Left lung (tissue), 10 donors: Measurements from ENCODE around the gene BACE2. TPM values are rescaled to one million over a fixed set of nuclear protein-coding genes. Genes with fewer than 3 reads are reported as not detected.

Experiments
- ATAC-seq: fragments of 200-7000 bp; cut with Tn5 transposase; one replicate; pipeline ENCODE4 v1.9.1; 2020; ENCODE audit warnings: moderate library complexity
- DNase-seq, 4 donors: peaks; one replicate each; pipeline ENCODE4 v3.0.0-alpha.2; 2013 to 2020
- H3K27ac ChIP-seq, 2 donors: fragments of 200-600 bp; sonication (generic) in 1 of 2; one replicate each; pipeline versions ENCODE4 v1.5.0 to v1.8.0; 2020 to 2021
- H3K27me3 ChIP-seq, 2 donors: fragments of 200-600 bp; sonication (generic) in 1 of 2; one replicate each; pipeline versions ENCODE4 v1.5.0 to v1.8.0; 2020 to 2021
- H3K36me3 ChIP-seq, 2 donors: fragments of 200-600 bp; sonication (generic) in 1 of 2; one replicate each; pipeline versions ENCODE4 v1.5.0 to v1.8.0; 2020 to 2021
- H3K4me1 ChIP-seq, 2 donors: fragments of 200-600 bp; one replicate each; pipeline ENCODE4 v1.8.0; 2021
- H3K4me3 ChIP-seq, 2 donors: fragments of 200-600 bp; sonication (generic) in 1 of 2; one replicate each; pipeline versions ENCODE4 v1.5.0 to v1.8.0; 2020 to 2021; ENCODE audit warnings: mild to moderate bottlenecking in 1 of 2
- H3K9me3 ChIP-seq, 2 donors: fragments of 200-600 bp; sonication (generic) in 1 of 2; one replicate each; pipeline versions ENCODE4 v1.5.0 to v1.8.0; 2020 to 2021
- intact Hi-C, 2 donors: fragments of 100-400 bp; cut with DNase I; formaldehyde crosslinking; loops; one replicate each; pipeline versions ENCODE4 v1.11.2 to v1.14.2; 2022
- polyA plus RNA-seq, 6 donors: library from polyadenylated mRNA; unstranded; fragments of 120-200 nt; gene quantifications; one replicate each; pipeline ENCODE4 v1.2.1, GENCODE V29; 2013; ENCODE audit not compliant: insufficient read length in 6 of 6
- total RNA-seq, 2 donors: library from RNA; stranded (reverse); fragmentation: NEBNext Ultra II Directional; extraction: Animal tissue kit (Norgen Biotek cat#: 25700); gene quantifications; one replicate each; pipeline ENCODE4 v1.2.1, GENCODE V29; 2021
- TF ChIP-seq, protein P1 (sequence below), 2 donors: fragments of 200-600 bp; sonication (generic) in 1 of 2; IDR thresholded peaks; one replicate each; pipeline versions ENCODE4 v1.5.0 to v1.8.0; 2021; ENCODE audit warnings: antibody characterized with exemption in 2 of 2
- donor health status: DM: no; HTN: yes; CAD: no.
- donor health status: DM: no; HTN: no; CAD: no.

The BACE2 gene
- total and polyA plus RNA-seq, 8 donors, result 29.2 to 44.6 (median 35.0) TPM

DNA sequence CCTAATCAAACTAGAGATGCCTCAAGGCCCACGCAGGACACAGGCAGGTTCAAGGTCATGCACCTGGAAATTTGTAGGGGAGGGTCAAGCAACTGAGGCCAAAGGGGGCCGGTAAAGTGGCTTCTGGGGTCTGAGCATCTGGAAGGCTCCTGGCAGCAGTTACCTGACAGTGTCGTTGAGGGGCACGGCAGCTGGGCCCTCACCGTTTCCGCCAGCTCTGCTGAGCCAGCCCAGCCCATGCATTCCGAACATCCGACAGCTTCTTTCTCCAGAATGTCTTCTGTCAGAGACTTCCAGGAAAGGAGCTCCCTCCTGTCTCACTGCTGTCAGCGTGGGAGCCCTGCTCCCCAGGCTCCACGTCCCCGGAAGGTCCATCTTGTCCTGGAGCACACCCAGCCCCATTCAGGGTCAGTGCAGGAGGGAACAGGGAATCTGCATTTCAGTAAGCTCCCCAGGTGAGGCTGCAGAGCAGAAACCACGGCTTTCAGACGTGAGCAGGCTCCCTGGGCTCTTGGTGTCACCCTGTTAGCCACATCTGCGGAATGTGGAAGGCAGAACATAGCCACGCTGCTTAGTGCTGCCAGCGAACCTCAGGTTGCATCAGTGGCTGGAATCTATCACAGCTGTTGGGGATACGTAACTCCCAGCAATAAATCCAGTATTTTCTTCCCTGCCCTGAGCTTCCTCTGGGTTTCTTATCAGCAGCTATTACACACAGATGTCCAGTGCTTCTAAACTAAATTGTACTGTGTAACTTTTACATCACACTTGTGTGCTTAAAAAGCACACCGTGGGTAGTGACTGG, 112.4 kb downstream of the BACE2 start:
- ATAC-seq, result no peak
- intact Hi-C loops, result loop anchor here in 1 of 2 donors (5.0 kb wide), 1 partner anchor 177 kb away; no protein-coding TSS in a partner anchor
- H3K36me3 ChIP-seq, result peaks cover 0 to 1% of the 10 kb centered on the region in 2 donors
- no peak overlapping the region for H3K27ac ChIP-seq
- H3K4me1 ChIP-seq, result no peaks in the 10 kb centered on the region
- no peaks in the 10 kb centered on the region for H3K9me3 ChIP-seq
- H3K27me3 ChIP-seq, result no peaks in the 10 kb centered on the region
- DNase-seq, result peak in 1 of 4 donors; percentile 21
- TF ChIP-seq, protein P1, sequence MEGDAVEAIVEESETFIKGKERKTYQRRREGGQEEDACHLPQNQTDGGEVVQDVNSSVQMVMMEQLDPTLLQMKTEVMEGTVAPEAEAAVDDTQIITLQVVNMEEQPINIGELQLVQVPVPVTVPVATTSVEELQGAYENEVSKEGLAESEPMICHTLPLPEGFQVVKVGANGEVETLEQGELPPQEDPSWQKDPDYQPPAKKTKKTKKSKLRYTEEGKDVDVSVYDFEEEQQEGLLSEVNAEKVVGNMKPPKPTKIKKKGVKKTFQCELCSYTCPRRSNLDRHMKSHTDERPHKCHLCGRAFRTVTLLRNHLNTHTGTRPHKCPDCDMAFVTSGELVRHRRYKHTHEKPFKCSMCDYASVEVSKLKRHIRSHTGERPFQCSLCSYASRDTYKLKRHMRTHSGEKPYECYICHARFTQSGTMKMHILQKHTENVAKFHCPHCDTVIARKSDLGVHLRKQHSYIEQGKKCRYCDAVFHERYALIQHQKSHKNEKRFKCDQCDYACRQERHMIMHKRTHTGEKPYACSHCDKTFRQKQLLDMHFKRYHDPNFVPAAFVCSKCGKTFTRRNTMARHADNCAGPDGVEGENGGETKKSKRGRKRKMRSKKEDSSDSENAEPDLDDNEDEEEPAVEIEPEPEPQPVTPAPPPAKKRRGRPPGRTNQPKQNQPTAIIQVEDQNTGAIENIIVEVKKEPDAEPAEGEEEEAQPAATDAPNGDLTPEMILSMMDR (IDR thresholded peaks at IDR 0.05), result no peak
- H3K4me3 ChIP-seq, result no peak overlapping the region

DNA sequence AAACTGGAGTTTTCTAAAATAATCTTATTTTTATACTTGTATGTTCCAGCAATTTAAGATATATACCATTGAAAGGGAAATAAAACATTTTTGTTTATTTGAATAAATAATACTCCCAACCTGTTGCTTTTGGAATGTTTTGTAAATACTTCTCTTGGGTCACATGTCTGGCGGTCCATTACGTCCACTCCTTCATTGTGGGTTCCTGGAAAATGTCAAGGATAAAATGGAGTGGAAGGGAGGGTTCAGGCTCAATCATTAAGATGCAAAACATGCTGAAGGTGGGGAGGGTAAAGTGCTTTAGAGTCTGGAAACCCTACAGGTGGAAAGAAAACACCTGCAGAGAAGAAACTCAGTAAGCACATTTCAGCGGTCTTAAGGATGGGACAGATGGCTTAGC, 114.5 kb downstream of the BACE2 start:
- DNase-seq (no peak), ATAC-seq (no peak)
- Histone ChIP-seq H3K4me3 (no peak overlapping the region), H3K9me3 (no peaks in the 10 kb centered on the region), H3K27ac (no peak overlapping the region), H3K4me1 (no peaks in the 10 kb centered on the region), H3K36me3 (no peaks in the 10 kb centered on the region), H3K27me3 (no peaks in the 10 kb centered on the region)
- intact Hi-C loops, result loop anchor here in 1 of 2 donors (5.0 kb wide), 1 partner anchor 175 kb away; no protein-coding TSS in a partner anchor
- TF ChIP-seq, protein P1 (IDR thresholded peaks at IDR 0.05), result no peak

DNA sequence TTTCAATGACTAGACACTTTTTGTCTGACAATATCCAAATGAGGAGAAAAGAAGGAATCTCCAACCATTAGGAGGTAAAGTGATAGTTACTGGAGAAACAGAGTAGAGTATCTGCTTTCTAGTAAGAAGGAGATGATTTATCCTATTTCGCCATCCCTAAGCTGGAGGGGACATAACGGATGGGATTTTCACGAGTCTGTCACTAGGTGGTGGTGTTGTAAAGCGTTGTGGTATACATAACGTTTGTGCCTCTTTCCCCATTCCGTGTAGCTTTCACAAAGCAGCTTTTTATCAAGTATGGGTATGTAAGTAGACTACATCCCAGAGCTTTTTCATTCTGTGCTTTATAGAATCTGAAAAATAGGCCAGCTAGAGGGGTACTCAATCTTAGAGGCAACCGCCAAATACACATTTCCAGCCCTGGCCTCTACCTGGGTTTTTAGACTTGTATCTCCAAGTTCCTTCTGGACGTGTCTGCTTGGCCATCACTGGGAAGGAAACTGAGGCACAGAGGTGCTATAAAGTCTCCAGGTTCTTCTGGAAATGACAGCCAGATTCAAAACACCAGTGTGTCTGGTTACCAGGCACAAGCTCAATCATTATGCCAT, 115.4 kb downstream of the BACE2 start:
- DNase-seq, result peak in 2 of 4 donors; percentile 69 to 86
- H3K4me3 ChIP-seq, result no peak overlapping the region
- no peaks in the 10 kb centered on the region for H3K4me1 ChIP-seq
- ATAC-seq, result peak; percentile 99
- no peaks in the 10 kb centered on the region for H3K27me3 ChIP-seq
- no peaks in the 10 kb centered on the region for H3K36me3 ChIP-seq
- TF ChIP-seq, protein P1 (IDR thresholded peaks at IDR 0.05), result peak; percentile 65 to 74
- no peak overlapping the region for H3K27ac ChIP-seq
- no peaks in the 10 kb centered on the region for H3K9me3 ChIP-seq
- intact Hi-C loops, result loop anchor here in 1 of 2 donors (5.0 kb wide), 1 partner anchor 174 kb away; no protein-coding TSS in a partner anchor

DNA sequence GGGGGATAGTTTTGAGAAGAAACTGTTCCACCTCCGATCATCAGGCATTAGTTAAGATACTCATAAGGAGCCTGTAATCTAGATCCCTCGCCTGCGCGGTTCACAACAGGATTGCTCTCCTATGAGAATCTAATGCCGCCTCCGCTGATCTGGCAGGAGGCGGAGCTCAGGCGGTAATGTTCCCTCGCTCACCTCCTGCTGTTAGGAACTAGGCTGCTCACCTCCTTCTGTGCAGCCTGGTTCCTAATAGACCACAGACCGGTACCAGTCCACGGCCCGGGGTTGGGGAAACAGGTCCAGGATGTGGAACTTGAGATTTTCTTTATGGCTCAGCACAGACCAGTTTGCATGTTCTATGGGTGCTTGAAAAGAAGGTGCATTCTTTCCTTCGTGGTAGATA, 121.5 kb downstream of the BACE2 start:
- Histone ChIP-seq H3K27me3 (peaks cover 8 to 36% of the 10 kb centered on the region in 2 donors), H3K36me3 (no peaks in the 10 kb centered on the region), H3K4me3 (no peak overlapping the region), H3K27ac (no peak overlapping the region), H3K9me3 (no peaks in the 10 kb centered on the region), H3K4me1 (no peaks in the 10 kb centered on the region)
- intact Hi-C loops, result no loop called here
- ATAC-seq, result peak; percentile 65
- no peak for DNase-seq
- TF ChIP-seq, protein P1 (IDR thresholded peaks at IDR 0.05), result no peak
